Measurements from ENCODE around the gene TLR5. TPM values are rescaled to one million over a fixed set of nuclear protein-coding genes. Genes with fewer than 3 reads are reported as not detected.

Gene TLR5, protein sequence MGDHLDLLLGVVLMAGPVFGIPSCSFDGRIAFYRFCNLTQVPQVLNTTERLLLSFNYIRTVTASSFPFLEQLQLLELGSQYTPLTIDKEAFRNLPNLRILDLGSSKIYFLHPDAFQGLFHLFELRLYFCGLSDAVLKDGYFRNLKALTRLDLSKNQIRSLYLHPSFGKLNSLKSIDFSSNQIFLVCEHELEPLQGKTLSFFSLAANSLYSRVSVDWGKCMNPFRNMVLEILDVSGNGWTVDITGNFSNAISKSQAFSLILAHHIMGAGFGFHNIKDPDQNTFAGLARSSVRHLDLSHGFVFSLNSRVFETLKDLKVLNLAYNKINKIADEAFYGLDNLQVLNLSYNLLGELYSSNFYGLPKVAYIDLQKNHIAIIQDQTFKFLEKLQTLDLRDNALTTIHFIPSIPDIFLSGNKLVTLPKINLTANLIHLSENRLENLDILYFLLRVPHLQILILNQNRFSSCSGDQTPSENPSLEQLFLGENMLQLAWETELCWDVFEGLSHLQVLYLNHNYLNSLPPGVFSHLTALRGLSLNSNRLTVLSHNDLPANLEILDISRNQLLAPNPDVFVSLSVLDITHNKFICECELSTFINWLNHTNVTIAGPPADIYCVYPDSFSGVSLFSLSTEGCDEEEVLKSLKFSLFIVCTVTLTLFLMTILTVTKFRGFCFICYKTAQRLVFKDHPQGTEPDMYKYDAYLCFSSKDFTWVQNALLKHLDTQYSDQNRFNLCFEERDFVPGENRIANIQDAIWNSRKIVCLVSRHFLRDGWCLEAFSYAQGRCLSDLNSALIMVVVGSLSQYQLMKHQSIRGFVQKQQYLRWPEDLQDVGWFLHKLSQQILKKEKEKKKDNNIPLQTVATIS
- total RNA-seq (2022): 11.7 and 17.3 TPM in 2 replicates
- percentile 59 among the genes with signal in this experiment for Bru-seq, nascent RNA
- BruChase-seq, experiment 1, labeled RNA remaining after a 6-hour chase: percentile 62 among the genes with signal in this experiment
- BruChase-seq, experiment 2, labeled RNA remaining after a 2-hour chase: percentile 63 among the genes with signal in this experiment
- long read RNA-seq, full-length matches to known transcripts: 2 of 10 reads
- long read RNA-seq, partial matches to known transcripts: 0 of 10 reads
- long read RNA-seq, other reads (novel, unspliced or antisense): 8 of 10 reads

DNA sequence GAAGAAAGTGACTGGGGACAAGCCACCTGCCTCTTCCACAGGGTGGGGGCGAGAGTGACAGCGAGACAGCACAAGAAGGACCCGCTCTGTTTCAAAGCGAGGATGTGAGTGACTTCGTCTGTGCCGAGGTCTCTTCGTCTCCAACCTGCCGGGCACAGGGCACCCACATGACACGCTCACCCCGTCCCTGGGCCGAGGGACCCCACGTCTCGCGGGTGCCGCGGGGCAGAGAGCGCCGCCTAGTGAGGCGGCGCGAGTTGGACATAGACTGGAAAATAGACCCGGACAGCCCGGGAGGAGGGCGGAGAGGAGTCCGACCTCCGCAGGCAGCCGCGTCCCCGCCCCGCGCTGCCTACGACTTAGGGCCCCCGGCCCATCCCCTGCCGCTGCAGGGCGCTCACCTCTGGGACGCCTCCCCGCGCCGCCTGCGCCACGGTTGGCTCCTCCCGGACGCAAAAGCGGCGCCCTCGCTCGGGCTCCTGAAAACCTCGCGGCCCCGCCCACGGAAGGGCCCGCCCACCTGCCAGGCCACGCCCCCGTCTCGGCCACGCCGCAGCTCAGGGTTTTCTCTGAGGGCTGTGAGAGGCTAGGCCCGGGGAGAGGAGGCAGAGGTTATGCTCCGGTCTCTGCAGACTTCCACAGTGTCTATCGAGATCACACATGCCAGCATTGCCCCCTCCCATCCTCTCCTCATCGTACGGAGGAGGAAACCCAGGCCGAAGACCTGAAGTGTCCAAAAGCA is at the start of gene TLR5:
TLR5 (minus strand) TSS at position 454 of the 742 bp plus-strand sequence. CDS start 30,217 bp downstream, outside the sequence.
- no peaks in the 10 kb centered on the region for H3K27me3 Mint-ChIP-seq (ENCODE audit: unreplicated experiment)
- peak within 1 kb of the TSS; percentile 85 for H3K27ac Mint-ChIP-seq (ENCODE audit: unreplicated experiment)
- peaks cover 7% of the 10 kb centered on the region for H3K9me3 Mint-ChIP-seq (ENCODE audit: low read depth, unreplicated experiment)
- intact Hi-C loops (cut with micrococcal nuclease; ENCODE audit: unreplicated experiment): loop anchor here (2.0 kb wide), 1 partner anchor 38 kb away; no protein-coding TSS in a partner anchor
- H3K4me1 Mint-ChIP-seq (ENCODE audit: low read depth, unreplicated experiment): peaks cover 49% of the 10 kb centered on the region
- DNase-seq: peak; percentile 96
- peak within 1 kb of the TSS; percentile 75 for H3K4me3 Mint-ChIP-seq (ENCODE audit: low read depth, unreplicated experiment)
- peak; percentile 85 for TF ChIP-seq CTCF (IDR thresholded peaks at IDR 0.05; ENCODE audit: unreplicated experiment)
- no TSS peak for BruUV-seq (replicated peaks)
- CTCF ChIA-PET: interaction anchor here (0.6 to 3.5 kb wide), 11 partner anchors 10 to 527 kb away, joined by 3 to 26 read pairs (median 4); partner anchors contain the start of gene SUSD4
- peaks cover 6% of the 10 kb centered on the region for H3K36me3 Mint-ChIP-seq (ENCODE audit: insufficient read depth, unreplicated experiment)

DNA sequence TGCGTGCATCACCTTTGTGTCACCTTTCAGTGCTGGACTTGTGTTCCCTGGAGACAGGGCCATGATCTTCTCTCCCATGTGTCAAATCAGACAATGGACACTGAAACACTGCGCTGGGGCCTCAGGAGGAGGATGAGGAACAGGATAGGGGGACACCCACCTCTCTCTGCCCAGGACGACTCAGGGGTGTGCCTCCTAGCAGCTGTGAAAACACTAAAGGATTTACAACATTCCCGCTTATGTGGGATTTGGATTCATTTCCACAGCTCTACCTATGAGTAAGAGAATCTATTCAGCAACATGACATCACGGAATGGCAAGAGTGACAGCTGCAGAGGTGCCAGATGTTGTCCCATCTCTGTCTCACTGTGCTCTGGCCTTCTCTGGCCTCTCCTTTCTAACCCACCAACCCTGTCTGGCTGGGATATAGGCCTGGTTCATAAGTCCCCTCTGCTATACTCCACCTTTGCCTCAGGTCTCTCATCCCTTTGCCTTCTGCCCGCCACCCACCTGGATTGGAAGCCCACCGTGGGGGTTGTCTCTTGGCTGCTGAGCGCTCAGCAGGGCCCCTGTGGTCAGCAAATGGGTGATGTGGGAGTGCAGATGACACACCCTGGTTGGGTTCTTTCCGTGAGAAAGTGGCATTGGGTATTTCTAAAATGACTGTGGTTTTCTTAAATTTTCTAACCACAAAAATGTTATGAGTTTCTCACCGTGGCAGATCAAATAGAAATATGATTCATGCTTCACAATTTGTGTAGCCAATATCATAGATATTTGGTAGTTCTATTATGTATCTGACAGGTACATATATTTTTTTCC is 47.1 kb upstream of the TLR5 start:
- Mint-ChIP-seq H3K27ac (ENCODE audit: unreplicated experiment) (peak overlapping the region; percentile 65), H3K4me3 (ENCODE audit: low read depth, unreplicated experiment) (no peak overlapping the region), H3K36me3 (ENCODE audit: insufficient read depth, unreplicated experiment) (peaks cover 4% of the 10 kb centered on the region), H3K27me3 (ENCODE audit: unreplicated experiment) (no peaks in the 10 kb centered on the region), H3K4me1 (ENCODE audit: low read depth, unreplicated experiment) (peaks cover 34% of the 10 kb centered on the region), H3K9me3 (ENCODE audit: low read depth, unreplicated experiment) (no peaks in the 10 kb centered on the region)
- intact Hi-C loops (cut with micrococcal nuclease; ENCODE audit: unreplicated experiment): no loop called here
- TF ChIP-seq CTCF (IDR thresholded peaks at IDR 0.05; ENCODE audit: unreplicated experiment): no peak
- peak; percentile 52 for DNase-seq
- BruUV-seq (replicated peaks): no TSS peak
- CTCF ChIA-PET: no interaction called here

DNA sequence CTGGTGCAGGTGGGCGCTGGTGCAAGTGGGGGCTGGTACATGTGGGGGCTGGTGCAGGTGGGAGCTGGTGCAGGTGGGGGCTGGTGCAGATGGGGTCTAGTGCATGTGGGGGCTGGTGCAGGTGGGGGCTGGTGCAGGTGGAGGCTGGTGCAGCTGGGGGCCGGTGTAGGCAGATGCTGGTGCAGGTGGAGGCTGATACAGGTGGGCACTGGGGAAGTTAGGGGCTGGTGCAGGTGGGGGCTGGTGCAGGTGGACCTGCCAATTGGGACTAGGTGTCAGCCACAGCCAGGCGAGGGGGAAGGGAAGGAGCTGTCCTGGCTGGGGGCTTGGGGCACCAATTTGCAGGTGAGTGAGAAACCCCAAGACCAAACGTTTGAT is 46.5 kb upstream of the TLR5 start:
- CTCF ChIA-PET: no interaction called here
- Mint-ChIP-seq H3K27ac (ENCODE audit: unreplicated experiment) (no peak overlapping the region), H3K36me3 (ENCODE audit: insufficient read depth, unreplicated experiment) (peaks cover 4% of the 10 kb centered on the region), H3K27me3 (ENCODE audit: unreplicated experiment) (no peaks in the 10 kb centered on the region), H3K4me1 (ENCODE audit: low read depth, unreplicated experiment) (peaks cover 34% of the 10 kb centered on the region), H3K9me3 (ENCODE audit: low read depth, unreplicated experiment) (no peaks in the 10 kb centered on the region), H3K4me3 (ENCODE audit: low read depth, unreplicated experiment) (no peak overlapping the region)
- DNase-seq: no peak
- BruUV-seq (replicated peaks): no TSS peak
- TF ChIP-seq CTCF (IDR thresholded peaks at IDR 0.05; ENCODE audit: unreplicated experiment): no peak
- intact Hi-C loops (cut with micrococcal nuclease; ENCODE audit: unreplicated experiment): no loop called here
